NCI-H1930 (cell line): ENCODE data around the gene TEX35.
"Not testable (repeated sequence)": the region's sequence is repeated elsewhere in the genome, so short reads cannot be mapped to it uniquely, and the experiment has no call there.

Source experiments
- DNase-seq, 2 experiments: peaks; one replicate each; lab custom pipeline; 2025; lab: John Stamatoyannopoulos, UW

Gene TEX35

DNA sequence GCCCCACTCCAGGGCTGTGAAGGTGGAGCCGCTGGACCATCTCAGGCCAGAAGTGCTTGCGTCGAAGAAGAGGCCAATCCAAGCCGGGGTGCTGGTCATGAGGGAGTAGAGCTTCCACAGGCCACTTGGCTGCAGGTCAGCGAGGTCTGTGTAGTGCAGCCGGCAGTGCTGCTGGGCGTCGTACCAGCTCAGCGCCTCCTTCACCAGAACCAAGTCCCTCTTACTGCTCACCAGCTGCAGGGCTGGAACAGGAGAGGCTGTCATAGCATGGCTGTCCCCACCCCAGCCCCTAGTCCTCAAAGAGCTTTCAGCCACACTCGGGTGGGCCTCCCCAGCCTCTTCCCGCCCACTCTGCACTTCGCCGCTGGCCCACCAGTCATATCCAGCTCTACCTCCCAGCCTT is 18.3 kb upstream of the TEX35 start:
- DNase-seq = no peak

DNA sequence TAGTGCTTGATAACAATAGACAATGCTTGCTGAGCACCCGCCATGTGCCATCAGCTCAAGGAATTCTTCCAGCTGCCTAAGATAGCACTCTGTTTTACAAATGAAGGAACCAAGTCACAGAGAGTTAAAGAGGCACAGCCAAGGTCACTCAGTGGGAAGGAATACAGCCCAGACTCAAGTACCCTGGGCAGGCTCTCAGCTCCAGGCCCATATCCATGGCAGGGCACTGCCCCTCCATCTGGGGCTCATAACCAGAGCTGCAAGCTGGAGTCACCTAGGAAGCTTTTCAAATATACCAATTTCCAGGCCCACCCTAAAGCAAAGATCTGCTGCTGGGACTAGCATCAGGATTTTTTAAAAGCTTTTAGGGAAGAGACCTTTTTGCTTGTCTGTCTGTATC is 17.8 kb upstream of the TEX35 start:
- no peak for DNase-seq

DNA sequence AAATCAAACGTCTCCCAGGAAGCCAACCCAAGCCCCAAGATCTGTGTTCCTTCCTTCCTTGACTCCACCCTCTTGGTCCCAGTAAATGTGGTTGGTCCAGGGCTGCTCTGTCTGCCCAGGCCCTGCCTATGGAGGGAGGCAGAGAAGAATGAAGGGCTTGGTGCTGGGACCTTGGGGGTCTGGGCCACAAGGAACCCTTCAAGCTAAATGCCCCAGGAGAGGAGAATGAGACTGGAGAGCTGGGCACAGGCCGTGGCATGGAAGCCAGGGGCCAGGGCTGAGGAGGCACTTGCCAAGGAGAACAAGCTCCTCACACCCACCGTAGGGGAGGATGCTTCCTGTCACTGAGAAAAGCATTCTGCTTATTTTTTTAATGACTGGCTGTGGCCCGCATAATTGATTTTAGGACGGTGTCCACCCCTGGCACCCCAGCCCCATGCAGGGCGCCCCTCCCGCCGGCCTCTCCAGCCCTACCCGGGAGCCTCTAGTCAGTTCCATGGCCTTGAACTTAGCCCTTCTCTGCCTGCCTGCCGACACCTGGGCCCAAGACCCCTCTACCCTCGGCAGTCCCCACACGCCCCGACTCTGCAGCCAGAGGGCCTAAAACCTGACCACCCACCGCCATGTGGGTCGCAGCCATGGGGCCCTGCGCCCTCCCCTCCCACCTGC is 17.0 kb upstream of the TEX35 start:
- no peak for DNase-seq

DNA sequence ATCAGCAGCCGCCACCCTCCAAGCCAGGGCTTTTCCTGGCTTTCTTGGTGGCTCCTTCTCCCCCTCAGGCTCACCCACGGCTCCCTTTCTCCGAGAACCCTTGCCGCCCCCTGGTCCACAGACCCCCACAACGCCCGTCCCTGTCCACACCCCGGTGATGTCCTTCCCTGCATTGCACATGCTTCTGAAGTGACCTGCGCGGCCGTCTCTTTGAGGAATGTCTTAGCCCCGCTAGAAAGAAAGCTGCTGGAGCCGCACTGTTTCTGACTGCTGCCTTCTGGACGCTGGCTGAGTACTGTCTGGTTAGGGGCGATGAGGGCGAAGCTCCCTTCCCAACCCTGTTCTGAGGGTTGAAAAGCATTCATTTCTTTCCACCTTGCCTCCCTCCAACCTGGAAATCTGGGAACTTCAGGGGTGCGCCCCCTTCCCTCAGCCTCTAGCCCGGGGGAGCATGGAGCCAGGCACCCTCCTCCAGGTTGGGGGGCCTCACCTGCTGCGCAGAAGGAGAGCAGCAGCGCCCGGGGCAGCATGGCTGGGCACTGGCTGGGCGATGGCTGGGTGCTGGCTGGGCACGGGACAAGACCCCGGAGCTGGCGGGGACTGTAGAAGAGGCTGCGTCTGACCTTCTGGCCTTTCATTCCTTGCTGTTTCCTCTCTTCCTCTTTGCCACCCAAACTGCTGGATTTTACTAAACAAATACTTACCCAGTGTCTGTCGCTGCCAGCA is 16.3 kb upstream of the TEX35 start, which contains the start of gene CLEC20A:
CLEC20A (minus strand) TSS at position 555 of the 726 bp plus-strand sequence; CDS start at position 530, 25 bp downstream.
- no peak for DNase-seq

DNA sequence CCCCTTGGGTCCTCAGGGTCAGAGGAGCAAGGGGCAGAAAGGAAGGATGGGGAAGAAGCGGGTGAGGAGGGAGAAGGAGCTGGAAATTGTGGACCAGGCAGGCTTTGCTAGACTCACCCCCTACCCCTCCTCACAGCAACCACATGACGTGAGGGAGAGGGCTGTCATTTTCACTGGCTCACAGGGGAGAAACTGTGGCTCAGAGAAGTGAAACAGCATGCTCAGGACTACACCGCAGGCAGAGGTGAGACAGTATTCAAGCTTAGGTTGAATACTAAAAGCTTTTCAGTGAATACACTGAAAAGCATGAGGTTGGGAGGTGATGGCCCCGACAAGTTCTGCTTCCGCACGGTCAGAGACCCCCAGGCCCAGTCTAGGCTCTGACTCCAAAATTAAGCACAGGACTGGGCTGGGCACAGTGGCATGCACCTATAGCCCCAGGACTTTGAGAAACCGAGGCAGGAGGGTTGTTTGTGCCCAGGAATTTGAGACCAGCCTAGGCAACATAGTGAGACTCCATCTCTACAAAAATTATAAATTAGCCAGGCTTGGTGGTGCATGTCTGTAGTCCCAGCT is 14.9 kb upstream of the TEX35 start:
- DNase-seq = no peak

DNA sequence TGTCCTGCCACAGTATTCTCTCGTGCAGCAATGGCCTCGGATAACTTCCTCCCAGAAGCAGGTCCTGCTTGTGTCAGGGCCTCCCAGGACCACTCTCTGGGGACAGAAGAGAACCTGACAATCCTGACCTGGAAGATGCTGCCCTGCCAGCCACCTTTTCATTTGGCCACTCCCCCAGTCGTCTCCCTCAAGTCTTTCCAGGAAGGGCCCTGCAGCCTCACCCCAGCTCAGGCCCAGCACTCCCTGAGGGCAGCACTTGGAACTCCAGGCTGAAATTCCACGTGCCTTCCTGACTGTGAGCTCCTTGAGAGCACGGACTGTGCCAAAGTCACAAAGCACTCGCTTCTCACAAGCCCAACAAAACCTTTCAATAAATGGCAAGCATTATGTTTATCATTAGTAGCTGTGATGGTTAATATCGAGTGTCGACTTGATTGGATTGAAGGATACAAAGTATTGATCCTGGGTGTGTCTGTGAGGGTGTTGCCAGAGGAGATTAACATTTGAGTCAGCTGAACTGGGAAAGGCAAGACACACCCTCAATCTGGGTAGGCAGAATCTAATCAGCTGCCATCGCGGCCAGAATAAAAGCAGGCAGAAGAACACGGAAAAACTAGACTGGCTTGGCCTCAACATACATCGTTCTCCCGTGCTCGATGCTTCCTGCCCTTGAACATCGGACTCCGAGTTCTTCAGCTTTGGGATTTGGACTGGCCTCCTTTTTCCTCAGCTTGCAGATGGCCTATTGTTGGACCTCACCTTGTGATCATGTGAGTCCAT is 13.8 kb upstream of the TEX35 start:
- no peak for DNase-seq

DNA sequence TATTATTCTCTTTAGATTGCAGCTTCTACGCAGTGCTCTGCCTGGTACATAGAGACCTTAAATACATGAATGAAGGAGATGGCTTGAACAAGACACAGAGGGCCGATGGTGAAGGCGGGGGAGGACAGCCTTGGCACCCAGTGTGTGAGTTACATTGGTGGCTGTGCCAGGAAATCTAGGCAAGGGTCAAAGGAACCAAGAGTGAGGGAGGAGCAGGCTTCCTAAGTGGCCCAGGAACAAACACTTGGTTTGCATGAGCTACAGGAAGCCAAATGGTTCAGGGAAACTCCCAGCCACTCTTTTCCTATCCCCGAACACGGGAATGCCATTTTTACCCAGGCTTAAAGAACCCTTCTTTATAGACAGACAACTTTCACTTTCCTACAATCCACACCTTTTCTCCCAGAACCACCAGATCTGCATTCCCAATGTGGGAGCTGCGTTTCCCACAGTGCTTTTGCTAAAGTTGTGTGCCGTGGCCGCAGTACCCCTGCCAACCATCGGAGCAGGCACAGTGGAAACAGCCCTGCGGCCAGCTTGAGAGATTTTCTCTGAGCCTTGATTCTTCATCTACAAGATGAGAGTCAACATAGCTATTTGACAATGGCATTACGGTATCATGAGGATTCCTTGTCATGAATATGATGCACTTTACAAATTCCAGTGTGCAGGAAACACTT is 12.7 kb upstream of the TEX35 start:
- no peak for DNase-seq

DNA sequence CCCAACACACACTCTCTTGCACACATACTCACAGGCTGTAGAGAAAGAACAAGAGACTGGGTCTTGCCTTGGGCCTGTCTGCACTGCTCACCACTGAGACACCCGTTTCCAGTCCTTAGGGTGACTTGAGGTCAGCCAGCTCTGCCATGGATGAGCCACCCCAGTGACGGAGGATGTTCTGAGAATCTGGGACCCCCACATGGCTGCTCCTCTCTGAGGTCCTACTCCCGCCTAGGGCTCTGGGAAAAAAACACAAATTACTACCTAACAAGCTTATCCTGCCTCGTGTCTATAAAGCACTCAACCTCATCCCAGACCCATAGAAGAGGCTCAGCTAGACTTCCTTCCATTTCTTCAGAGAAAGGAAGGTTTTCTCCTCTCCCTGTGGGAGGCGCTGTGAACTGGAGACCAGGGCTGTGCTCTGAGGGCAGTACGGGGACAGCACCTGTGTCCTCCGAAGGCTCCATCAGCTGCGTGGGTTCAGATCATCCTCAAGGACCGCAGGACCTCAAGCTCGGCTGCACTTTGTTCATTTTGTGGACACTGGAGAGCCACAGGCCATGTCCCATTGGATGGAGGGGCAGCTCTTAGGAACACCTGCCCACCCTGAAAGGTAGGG is 11.9 kb upstream of the TEX35 start:
- no peak for DNase-seq

DNA sequence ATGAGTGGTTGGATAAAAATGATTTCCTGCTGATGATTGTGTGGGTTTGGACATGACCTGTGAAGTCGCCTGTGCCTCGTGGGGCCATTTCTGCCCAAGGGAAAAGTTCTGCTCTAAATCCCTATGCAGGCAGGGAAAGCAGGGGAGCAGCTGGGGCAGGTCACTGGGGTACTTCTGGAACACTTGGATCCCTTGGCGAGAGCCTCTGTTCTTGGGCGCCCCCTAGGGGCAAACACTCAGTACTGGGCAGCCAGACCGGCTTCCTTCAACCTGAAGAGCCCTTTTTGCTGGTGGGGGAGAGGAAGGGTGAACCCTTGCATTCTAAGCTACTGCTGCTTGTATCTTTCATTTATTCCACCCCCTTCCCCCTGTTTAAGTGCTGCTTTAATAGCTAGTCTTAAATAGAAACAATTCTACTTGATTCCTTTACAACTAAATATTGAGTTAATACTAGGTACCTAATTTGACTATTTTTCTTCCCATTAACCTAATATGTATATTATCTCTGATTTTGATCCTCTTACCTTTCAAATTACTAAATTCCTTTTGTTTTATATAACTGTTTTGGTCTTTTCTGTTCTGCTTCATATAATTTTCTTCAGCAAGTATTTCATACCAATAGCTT is 11.1 kb upstream of the TEX35 start:
- peak; percentile 45 to 65 for DNase-seq

DNA sequence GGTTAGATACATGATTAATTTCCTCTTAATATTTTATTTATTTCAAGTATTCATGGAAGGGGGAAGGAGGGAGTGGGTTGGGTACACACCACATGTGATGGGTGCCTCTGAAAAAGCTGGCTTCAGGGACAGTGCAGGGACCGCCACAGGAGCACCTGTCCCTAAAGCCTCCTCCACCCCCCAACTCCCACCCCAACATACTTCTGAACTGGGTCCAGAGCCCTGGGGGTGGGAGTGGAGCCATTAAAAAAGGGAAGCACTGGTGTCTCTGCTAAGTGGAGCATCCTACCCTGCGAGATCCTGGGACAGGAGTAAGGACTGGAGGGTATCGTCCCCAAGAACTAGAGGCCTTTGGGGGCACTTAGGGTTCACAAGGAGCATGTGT is 10.6 kb upstream of the TEX35 start:
- DNase-seq = no peak

DNA sequence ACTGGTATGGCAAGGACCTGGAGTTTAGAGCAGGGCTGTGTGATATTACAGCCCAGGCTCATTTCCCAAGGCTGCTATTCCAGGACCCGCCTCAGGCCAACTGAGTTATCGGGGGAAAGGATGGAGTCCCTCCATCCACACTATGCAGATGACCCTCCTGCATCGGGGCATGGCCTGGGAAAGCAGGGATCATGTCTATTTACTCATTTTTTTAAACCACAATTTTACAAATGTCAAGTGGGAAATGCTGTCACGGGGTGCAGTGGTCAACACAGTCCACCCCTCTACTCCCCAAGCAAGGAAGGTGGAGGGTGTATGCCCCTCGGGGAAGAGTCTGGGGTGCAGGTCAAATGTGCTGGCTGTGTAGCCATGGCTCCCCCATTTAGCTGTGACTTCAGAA is 10.1 kb upstream of the TEX35 start:
- DNase-seq = no peak

DNA sequence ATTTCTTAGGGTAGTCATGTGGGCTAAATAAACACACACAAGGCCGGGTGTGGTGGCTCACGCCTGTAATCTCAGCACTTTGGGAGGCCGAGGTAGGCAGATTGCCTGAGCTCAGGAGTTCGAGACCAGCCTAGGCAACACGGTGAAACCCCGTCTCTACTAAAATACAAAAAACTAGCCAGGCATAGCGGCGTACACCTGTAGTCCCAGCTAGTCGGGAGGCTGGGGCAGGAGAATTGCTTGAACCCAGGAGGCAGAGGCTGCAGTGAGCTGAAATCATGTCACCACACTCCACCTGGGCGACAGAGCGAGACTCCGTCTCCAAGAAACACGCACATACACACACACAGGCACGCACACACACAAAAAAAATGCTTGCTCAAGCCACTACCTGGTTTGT is 9.6 kb upstream of the TEX35 start:
- DNase-seq = not testable (repeated sequence)

DNA sequence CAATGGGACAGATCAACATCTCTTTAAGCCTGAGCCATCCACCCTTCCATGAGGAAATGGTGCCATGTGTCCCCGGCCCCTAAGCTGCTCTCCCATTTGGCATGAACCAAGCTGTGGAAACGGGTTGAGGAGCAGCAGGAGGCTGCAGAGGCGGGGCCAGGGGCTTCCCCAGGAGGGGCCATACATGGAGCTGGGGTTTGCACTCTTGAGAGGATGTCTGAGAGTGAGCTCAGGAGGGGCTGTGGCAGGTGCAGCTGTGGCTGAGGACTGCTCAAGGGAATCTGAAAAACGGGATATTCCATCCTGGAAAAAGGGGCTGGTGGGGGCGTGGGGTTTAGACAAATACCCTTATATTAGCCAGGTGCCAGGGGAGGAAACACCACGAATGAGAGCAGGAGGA is 9.1 kb upstream of the TEX35 start:
- DNase-seq = no peak

DNA sequence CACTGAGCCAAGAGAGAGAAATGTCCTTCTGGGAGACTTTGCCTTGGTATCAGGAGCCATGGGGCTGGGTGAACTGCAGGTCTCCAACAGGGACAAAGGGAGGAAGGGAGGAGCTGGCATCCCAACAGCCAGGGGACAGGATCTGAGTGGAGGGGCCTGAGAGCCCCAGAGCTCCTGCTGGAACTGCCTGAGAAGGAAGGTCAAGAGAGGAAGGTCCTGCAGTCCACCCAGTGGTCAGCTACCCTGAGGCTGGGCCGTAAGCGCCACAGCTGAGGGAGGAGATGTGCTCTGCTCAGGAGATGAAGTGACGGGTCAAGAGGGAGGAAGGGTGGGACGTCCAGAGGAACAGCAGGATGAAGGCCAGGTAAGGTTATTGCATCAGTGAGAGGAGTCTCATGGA is 8.6 kb upstream of the TEX35 start:
- no peak for DNase-seq

DNA sequence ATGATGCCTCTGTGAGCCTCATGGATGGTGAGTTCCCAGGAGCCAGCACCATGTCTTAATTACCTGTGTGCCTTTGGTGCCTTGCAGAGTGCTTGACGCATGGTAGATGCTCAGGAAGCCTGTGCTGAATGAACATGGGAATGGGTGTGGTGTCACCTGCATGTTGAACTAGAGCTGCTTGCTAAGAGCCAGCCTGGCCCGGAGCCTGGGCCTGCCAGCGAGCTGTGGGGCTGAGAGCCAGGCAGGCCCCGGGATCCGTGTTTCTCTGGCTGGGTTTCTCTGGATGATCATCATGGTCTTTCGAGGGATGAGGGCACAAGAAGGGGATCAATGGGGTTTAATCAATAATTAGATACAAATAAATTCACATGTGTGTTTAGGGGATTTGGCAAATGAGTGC is 6.7 kb upstream of the TEX35 start:
- DNase-seq = no peak

DNA sequence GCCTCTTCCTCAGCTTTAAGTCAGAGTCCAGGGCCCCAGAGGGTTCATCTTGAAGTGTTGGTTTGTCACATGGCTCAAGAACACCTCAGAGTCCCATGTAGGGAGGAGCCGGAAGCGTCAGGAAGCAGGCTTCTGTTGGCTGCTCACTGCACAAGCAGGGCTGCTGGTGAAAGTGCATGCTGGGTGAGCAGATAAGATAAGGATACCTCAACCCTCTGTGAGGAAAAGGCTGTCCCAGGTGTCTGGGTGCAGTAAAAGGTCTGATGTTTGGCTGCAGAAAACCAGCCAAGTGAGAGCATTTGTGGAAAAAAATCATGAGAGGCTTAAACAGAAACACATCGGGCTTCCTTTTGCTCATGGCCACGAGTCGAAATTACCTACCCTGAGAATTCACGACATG is 6.2 kb upstream of the TEX35 start:
- no peak for DNase-seq

DNA sequence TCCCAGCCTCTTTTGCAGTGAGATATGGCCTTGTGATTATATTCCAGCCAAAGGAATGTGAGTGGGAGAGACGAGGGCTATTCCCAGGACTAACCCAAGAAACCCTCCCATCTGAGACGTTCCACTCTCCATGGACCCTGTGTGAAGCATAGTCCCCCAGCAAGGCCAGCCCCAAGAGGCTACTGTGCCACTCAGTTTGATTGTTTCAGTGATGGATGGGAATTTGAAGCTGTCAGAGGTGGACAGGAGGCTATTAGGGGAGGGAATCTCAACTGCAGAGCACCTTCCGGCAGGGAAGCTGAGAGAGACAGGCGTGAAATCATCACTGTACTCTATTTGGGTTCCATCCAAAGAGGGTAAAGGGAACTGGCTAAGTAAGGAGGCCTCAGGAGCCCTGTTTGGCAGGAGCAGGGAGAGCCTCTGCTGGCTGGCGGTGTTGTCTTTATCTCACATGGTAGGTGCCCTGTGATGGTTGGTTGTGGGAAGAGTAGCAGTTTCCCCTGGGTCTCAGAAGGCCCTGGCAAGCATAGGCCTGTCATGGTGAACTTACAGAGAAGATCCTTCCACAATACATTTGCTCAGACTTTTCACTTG is 3.4 kb upstream of the TEX35 start:
- DNase-seq = no peak

DNA sequence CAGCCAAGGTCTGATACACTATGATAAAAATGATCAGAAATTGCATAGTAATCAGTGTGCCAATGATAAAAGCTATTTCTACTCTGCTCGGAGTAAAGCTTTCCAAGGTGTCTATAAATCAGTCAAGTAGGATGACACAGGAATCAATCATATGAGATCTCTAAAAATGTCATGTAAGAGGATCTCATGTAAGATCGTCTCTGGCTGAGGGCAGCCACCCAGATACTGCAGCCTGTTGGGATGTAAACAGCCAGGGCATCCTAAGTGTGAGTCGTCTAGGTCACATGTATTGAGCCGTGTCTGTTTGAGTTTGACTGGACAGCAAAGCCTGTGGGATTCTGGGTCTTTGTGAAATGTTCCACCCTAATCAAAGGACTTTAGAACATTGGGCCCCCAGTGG is 2.8 kb upstream of the TEX35 start:
- DNase-seq = no peak

DNA sequence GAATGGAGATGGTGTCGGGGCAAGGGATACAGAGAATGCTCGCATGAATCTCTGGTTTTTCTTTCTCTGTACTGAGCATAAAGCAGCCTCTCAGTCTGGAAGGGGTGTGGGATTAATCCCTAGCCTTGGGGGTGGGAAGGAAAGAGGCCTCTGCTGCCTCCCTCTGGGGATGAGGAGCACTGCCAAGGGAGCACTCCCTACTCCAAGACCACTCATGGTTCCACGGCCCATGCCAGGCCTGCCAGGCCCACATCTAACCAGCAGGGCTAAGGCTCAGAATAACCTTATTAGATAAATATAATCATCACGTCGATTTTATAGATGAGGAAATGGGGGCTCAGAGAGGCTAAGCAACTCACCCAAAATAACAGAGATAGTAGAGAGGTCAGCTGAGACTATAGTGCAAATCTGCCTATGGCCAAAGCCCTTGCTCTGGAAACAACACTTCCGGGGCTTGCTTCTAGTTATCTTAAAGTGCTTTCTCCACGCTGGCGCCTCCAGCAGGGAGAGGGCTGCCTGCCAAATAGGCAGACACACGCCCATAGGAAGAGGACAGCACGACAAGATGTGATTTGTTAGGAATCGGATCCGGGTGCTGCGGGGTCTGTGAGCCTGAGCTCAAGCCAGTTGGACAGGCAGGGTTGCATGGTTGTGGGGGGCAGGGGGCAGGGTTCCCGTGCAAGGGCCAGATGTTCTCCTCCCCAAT is 522 bp downstream of the TEX35 start:
- DNase-seq = no peak

DNA sequence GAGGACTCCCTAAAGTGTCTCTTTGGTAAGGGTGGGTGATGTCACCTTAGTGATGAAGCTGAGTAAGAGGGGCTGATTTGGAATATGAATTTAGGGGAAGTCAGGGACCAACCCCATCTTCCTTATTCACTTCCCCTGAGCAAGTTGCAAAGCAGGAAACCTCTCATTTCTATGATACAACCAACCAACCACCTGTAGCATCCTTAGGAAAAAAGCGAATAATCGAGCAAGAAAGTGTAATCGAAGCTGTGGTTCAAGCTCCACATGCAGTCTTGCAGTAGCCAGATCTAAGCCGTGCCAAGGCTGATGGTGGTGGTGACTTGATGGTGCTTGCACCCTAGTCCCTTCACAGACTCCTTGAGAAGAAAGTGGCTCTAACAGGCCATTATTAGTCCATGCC is 3.2 kb downstream of the TEX35 start:
- no peak for DNase-seq
